Measurements from ENCODE around the gene SLC36A1. TPM values are rescaled to one million over a fixed set of nuclear protein-coding genes. Genes with fewer than 3 reads are reported as not detected.

Gene SLC36A1
- total and polyA plus RNA-seq, 10 donors = 1.7 to 29.6 (median 17.7) TPM

GRCh38 chr5:151509836-151510235 is 62.4 kb downstream of the SLC36A1 start:
- no peaks in the 10 kb centered on the region for H3K27me3 ChIP-seq (replicated peaks in 1 of 7)
- H3K4me3 ChIP-seq = no peak overlapping the region
- TF ChIP-seq, protein P1, sequence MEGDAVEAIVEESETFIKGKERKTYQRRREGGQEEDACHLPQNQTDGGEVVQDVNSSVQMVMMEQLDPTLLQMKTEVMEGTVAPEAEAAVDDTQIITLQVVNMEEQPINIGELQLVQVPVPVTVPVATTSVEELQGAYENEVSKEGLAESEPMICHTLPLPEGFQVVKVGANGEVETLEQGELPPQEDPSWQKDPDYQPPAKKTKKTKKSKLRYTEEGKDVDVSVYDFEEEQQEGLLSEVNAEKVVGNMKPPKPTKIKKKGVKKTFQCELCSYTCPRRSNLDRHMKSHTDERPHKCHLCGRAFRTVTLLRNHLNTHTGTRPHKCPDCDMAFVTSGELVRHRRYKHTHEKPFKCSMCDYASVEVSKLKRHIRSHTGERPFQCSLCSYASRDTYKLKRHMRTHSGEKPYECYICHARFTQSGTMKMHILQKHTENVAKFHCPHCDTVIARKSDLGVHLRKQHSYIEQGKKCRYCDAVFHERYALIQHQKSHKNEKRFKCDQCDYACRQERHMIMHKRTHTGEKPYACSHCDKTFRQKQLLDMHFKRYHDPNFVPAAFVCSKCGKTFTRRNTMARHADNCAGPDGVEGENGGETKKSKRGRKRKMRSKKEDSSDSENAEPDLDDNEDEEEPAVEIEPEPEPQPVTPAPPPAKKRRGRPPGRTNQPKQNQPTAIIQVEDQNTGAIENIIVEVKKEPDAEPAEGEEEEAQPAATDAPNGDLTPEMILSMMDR (IDR thresholded peaks at IDR 0.05 in 8 of 11, conservative IDR thresholded peaks at IDR 0.05 in 3 of 11) = no peak
- TF ChIP-seq POLR2A (IDR thresholded peaks at IDR 0.05) = no peak
- no peak for TF ChIP-seq POLR2AphosphoS5 (IDR thresholded peaks at IDR 0.05)
- intact Hi-C loops (cut with DNase I; ENCODE audit: low total_unique reads) = no loop called here
- H3K9me3 ChIP-seq = no peaks in the 10 kb centered on the region
- no peak overlapping the region for H3K27ac ChIP-seq
- no peak for DNase-seq
- peaks cover 0 to 7% (median 0%) of the 10 kb centered on the region in 6 donors for H3K4me1 ChIP-seq
- WGBS, 5 donors = 93 to 100% (median 99%) methylated on average over 3 of the region's 3 CpGs
- H3K36me3 ChIP-seq = peaks cover 0 to 23% (median 0%) of the 10 kb centered on the region in 6 donors

DNA sequence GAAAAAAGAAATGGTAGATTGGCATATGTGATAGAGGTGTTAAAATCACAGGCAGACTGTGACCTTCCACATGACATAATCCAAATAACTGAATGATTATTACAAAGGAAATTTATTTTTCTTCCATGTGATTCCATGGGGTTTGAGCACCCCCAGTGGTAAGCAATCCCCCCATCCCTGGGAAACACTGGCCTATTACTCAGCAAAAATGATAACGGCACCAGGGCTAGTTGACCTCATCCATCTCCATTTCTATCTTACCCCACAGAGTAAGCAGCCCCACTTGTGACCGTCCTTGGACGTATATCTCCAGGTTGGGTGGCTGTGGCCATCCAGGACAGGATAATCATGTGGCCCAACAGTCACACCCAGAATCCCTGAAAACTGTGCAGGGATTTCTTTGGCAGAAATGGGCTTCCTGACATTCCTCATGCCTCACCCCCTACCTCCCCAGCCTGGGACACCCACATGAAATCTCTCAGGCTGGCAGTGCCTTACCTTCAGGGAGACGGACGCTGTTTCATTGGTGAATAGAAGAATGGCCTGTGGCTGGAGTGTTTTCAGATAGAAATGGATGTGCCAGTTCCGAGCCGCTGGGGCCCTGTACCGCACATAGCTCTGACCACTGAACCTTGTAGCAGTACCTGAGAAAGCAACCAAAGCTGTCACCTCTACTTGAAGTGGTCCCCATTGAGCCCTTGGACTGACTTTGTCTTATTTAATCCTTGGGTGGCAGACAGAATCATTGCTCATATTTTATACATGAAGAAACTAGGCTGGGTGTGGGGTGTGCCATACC is 69.9 kb downstream of the SLC36A1 start:
- H3K9me3 ChIP-seq = no peaks in the 10 kb centered on the region
- H3K4me1 ChIP-seq = peaks cover 0 to 4% (median 0%) of the 10 kb centered on the region in 6 donors
- H3K27me3 ChIP-seq (replicated peaks in 1 of 7) = no peaks in the 10 kb centered on the region
- intact Hi-C loops (cut with DNase I; ENCODE audit: low total_unique reads) = no loop called here
- WGBS, 5 donors = 89 to 96% (median 92%) methylated on average over 8 of the region's 8 CpGs
- DNase-seq = no peak
- no peak overlapping the region for H3K4me3 ChIP-seq
- H3K36me3 ChIP-seq = peaks cover 0 to 9% (median 0%) of the 10 kb centered on the region in 6 donors
- TF ChIP-seq POLR2A (IDR thresholded peaks at IDR 0.05) (no peak), POLR2AphosphoS5 (IDR thresholded peaks at IDR 0.05) (no peak)
- TF ChIP-seq, protein P1 (IDR thresholded peaks at IDR 0.05 in 8 of 11, conservative IDR thresholded peaks at IDR 0.05 in 3 of 11) = no peak
- no peak overlapping the region for H3K27ac ChIP-seq

DNA sequence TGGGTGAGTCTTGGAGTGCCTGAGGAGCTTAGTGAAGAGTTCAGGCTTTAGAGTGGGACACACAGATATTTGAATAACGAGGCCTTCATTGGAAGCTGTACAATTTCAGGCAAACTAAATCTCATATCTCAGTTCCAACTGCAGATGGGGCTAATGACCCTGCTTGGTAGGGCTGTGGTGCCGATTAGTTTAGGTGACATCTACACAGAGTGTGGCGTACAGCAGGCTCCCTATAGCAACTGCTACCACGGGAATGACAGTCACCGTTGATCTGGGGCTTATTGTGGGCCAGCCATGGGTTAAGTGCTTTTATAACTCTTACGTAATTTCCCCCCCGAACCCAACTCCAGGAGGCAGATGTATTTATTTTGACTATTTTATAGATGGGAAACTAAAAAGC is 72.9 kb downstream of the SLC36A1 start:
- Histone ChIP-seq H3K36me3 (no peaks in the 10 kb centered on the region), H3K4me3 (no peak overlapping the region), H3K9me3 (no peaks in the 10 kb centered on the region), H3K27me3 (replicated peaks in 1 of 7) (no peaks in the 10 kb centered on the region), H3K27ac (no peak overlapping the region), H3K4me1 (peaks cover 0 to 8% (median 0%) of the 10 kb centered on the region in 6 donors)
- DNase-seq = no peak
- WGBS, 5 donors = 55 to 76% (median 63%) methylated on average over 7 of the region's 7 CpGs
- TF ChIP-seq POLR2AphosphoS5 (IDR thresholded peaks at IDR 0.05) = no peak
- TF ChIP-seq, protein P1 (IDR thresholded peaks at IDR 0.05 in 8 of 11, conservative IDR thresholded peaks at IDR 0.05 in 3 of 11) = no peak
- TF ChIP-seq POLR2A (IDR thresholded peaks at IDR 0.05) = no peak
- intact Hi-C loops (cut with DNase I; ENCODE audit: low total_unique reads) = no loop called here

- TF ChIP-seq, protein P1 (IDR thresholded peaks at IDR 0.05 in 8 of 11, conservative IDR thresholded peaks at IDR 0.05 in 3 of 11) = no peak
- no peak for TF ChIP-seq POLR2A (IDR thresholded peaks at IDR 0.05)
- TF ChIP-seq POLR2AphosphoS5 (IDR thresholded peaks at IDR 0.05) = no peak
- no peaks in the 10 kb centered on the region for H3K9me3 ChIP-seq
- intact Hi-C loops (cut with DNase I; ENCODE audit: low total_unique reads) = no loop called here
- H3K27ac ChIP-seq = no peak overlapping the region
- peaks cover 0 to 8% (median 0%) of the 10 kb centered on the region in 6 donors for H3K4me1 ChIP-seq
- no peak for DNase-seq
- 70 to 81% (median 80%) methylated on average over 5 of the region's 5 CpGs for WGBS, 5 donors
- H3K4me3 ChIP-seq = no peak overlapping the region
- no peaks in the 10 kb centered on the region for H3K36me3 ChIP-seq
- H3K27me3 ChIP-seq (replicated peaks in 1 of 7) = no peaks in the 10 kb centered on the region
These were observed 74.8 kb downstream of the SLC36A1 start for GRCh38 chr5:151522226-151522625.
